ENCODE results near the gene ANK2. TPM values are rescaled to one million over a fixed set of nuclear protein-coding genes. Genes with fewer than 3 reads are reported as not detected.

The ANK2 gene
- total and polyA plus RNA-seq, 2 of the 13 experiments (the other 11 are each of a cell fraction or from before 2014, with no cell fraction given), result 2.7 to 15.1 TPM

DNA sequence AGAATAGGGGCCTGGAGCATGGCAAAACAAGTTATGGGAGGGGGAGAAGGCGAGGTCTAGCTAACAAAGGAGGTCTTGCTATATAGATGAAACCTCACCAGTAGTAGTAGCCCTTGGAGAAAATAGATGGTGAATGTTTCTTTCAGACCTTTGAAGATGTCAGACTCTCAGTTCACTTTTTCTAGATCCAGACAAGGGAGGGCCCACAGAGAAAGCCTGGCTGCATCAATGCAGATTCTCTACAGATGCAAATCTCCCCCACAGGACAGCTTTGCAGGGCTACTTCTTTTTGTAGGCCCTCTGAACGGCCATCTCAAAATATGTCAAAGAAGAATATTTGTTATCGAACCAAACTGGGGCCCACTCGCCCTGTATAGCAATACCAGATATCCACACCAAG lies 159.7 kb downstream of the ANK2 start:
- H3K4me2 ChIP-seq (ENCODE audit: low read depth, low read length), result no peak overlapping the region
- no peak for ATAC-seq
- H3K27me3 ChIP-seq (ENCODE audit: control insufficient read depth in 1 of 2, insufficient read depth in 2 of 2, low read length in 2 of 2), result no peaks in the 10 kb centered on the region
- no peak overlapping the region for H2AFZ ChIP-seq (ENCODE audit: low read length)
- DNase-seq (ENCODE audit: low spot score), result no peak
- ChIA-PET CTCF (ENCODE audit: low intra/inter-chr PET ratio, low total read pairs) (no interaction called here), POLR2A (no interaction called here)
- H4K20me1 ChIP-seq (ENCODE audit: insufficient read depth, low read length), result no peaks in the 10 kb centered on the region
- H3K27ac ChIP-seq (ENCODE audit: extremely low read length, insufficient read depth, low read length), result no peak overlapping the region
- in situ Hi-C loops (cut with HindIII; ENCODE audit: extremely low pct_ligation_motif_present, low pct_unique_long_range_greater_than_20kb) (no loop called here), intact Hi-C loops (cut with micrococcal nuclease; ENCODE audit: unreplicated experiment) (no loop called here)
- H3K4me3 ChIP-seq (replicated peaks in 1 of 3; ENCODE audit: insufficient read depth in 1 of 3, low read depth in 2 of 3, low read length in 3 of 3), result no peak overlapping the region
- no peaks in the 10 kb centered on the region for H3K79me2 ChIP-seq (ENCODE audit: insufficient read depth, low read length)
- WGBS (ENCODE audit: low lambda C conversion rate), result 75% methylated on average over 4 of the region's 4 CpGs
- no peaks in the 10 kb centered on the region for H3K36me3 ChIP-seq (replicated peaks in 1 of 2; ENCODE audit: control insufficient read depth in 1 of 2, insufficient read depth in 2 of 2, low read length in 2 of 2)
- no TSS peak for BruUV-seq (replicated peaks)
- no peaks in the 10 kb centered on the region for H3K9me3 ChIP-seq (ENCODE audit: low read length)
- TF ChIP-seq ZNF672 (CRISPR knock-in tag; IDR thresholded peaks at IDR 0.05) (no peak), EEA1 (CRISPR knock-in tag; IDR thresholded peaks at IDR 0.05; ENCODE audit: borderline replicate concordance) (no peak), ZNF264 (CRISPR knock-in tag; IDR thresholded peaks at IDR 0.05) (no peak), ZFP90 (CRISPR knock-in tag; IDR thresholded peaks at IDR 0.05; ENCODE audit: borderline replicate concordance) (no peak), ZNF790 (CRISPR knock-in tag; IDR thresholded peaks at IDR 0.05; ENCODE audit: borderline replicate concordance) (no peak)
- TF ChIP-seq, protein P1, sequence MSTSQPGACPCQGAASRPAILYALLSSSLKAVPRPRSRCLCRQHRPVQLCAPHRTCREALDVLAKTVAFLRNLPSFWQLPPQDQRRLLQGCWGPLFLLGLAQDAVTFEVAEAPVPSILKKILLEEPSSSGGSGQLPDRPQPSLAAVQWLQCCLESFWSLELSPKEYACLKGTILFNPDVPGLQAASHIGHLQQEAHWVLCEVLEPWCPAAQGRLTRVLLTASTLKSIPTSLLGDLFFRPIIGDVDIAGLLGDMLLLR (CRISPR knock-in tag; IDR thresholded peaks at IDR 0.05), result no peak
- TF ChIP-seq, protein P2, sequence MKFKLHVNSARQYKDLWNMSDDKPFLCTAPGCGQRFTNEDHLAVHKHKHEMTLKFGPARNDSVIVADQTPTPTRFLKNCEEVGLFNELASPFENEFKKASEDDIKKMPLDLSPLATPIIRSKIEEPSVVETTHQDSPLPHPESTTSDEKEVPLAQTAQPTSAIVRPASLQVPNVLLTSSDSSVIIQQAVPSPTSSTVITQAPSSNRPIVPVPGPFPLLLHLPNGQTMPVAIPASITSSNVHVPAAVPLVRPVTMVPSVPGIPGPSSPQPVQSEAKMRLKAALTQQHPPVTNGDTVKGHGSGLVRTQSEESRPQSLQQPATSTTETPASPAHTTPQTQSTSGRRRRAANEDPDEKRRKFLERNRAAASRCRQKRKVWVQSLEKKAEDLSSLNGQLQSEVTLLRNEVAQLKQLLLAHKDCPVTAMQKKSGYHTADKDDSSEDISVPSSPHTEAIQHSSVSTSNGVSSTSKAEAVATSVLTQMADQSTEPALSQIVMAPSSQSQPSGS (CRISPR knock-in tag; IDR thresholded peaks at IDR 0.05), result no peak
- TF ChIP-seq, protein P3, sequence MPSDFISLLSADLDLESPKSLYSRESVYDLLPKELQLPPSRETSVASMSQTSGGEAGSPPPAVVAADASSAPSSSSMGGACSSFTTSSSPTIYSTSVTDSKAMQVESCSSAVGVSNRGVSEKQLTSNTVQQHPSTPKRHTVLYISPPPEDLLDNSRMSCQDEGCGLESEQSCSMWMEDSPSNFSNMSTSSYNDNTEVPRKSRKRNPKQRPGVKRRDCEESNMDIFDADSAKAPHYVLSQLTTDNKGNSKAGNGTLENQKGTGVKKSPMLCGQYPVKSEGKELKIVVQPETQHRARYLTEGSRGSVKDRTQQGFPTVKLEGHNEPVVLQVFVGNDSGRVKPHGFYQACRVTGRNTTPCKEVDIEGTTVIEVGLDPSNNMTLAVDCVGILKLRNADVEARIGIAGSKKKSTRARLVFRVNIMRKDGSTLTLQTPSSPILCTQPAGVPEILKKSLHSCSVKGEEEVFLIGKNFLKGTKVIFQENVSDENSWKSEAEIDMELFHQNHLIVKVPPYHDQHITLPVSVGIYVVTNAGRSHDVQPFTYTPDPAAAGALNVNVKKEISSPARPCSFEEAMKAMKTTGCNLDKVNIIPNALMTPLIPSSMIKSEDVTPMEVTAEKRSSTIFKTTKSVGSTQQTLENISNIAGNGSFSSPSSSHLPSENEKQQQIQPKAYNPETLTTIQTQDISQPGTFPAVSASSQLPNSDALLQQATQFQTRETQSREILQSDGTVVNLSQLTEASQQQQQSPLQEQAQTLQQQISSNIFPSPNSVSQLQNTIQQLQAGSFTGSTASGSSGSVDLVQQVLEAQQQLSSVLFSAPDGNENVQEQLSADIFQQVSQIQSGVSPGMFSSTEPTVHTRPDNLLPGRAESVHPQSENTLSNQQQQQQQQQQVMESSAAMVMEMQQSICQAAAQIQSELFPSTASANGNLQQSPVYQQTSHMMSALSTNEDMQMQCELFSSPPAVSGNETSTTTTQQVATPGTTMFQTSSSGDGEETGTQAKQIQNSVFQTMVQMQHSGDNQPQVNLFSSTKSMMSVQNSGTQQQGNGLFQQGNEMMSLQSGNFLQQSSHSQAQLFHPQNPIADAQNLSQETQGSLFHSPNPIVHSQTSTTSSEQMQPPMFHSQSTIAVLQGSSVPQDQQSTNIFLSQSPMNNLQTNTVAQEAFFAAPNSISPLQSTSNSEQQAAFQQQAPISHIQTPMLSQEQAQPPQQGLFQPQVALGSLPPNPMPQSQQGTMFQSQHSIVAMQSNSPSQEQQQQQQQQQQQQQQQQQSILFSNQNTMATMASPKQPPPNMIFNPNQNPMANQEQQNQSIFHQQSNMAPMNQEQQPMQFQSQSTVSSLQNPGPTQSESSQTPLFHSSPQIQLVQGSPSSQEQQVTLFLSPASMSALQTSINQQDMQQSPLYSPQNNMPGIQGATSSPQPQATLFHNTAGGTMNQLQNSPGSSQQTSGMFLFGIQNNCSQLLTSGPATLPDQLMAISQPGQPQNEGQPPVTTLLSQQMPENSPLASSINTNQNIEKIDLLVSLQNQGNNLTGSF (CRISPR knock-in tag; IDR thresholded peaks at IDR 0.05), result no peak
- no peak for FAIRE-seq
- no peaks in the 10 kb centered on the region for H3K4me1 ChIP-seq (ENCODE audit: insufficient read depth, low read length)
- H3K9ac ChIP-seq (ENCODE audit: insufficient read depth, low read depth, low read length), result no peak overlapping the region
